ENCODE measurements around the gene MRPL53.

The MRPL53 gene

DNA sequence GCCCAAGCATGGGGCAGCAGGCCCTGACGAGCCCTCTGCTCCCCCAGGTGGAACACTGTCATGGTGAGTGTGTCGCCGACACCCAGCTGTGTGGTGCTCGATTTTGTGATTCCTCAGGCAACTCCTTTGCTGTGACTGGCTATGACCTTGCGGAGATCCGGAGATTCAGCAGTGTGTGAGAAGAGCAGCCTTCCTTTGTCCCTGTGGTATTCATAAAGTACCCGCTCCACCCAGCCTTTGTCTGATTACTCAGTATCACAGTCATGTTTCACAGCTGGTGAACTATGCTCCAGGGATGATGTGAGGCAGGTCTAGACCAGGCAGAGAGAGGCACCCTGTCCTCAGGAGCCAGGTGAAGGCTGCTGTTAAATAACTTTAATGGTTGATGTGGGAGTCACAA, 47.0 kb downstream of the MRPL53 start:
- DNase-seq (ENCODE audit: low spot score), result no peak

DNA sequence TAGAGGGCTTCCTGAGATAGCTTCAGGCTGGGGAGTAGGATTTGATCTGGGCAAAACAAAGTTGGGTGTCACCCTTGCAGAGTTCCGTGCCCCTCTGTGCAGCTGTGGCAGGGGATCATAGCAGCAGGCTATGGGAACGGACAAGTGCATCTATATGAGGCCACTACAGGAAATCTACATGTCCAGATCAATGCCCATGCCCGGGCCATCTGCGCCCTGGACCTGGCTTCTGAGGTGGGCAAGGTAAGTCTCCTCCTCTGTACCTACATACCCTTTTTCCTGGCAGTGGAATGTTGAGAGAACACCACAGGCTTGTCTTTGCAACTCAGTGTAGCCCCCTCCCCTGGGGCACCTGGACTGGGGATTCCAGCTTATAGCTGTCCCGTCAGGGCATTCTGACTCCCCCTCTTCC, 47.5 kb downstream of the MRPL53 start:
- no peak for DNase-seq (ENCODE audit: low spot score)

DNA sequence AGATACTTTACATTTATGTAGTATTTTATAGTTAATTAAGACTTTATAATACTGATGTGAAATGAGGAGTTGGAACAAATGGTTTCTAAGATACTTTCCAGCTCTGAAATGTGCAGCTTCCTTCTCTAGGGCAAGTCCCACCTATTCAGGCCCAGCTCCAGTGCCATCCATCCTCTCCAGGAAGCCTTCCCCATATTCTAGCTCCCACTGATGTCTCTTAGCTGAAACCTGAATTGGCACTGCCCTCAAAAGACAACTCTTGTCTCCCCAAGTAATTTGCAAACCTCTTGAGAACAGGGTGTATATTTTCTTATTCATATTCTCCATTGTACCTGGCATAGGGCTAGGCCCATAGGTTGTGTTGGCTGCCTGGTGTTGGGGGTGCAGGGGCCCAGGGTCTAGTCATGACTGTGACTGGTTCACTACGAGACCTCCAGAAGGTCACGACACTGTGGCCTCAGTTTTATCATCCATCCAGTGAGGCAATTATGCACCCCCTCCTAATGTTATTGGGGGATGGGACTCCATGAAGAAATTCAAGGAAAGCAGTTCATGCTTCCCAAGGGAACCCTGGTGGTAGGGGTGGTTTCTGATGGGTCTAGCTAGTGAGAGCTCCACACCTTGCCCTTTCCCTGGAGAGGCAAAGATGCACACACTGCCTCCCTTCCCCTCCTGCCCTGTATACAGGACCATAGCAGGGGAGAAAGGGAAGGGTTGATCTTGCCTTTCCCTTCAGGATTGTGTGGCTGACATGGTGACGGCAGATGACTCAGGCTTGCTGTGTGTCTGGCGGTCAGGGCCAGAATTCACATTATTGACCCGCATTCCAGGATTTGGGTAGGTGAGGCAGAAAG, 48.1 kb downstream of the MRPL53 start:
- DNase-seq (ENCODE audit: low spot score), result no peak

DNA sequence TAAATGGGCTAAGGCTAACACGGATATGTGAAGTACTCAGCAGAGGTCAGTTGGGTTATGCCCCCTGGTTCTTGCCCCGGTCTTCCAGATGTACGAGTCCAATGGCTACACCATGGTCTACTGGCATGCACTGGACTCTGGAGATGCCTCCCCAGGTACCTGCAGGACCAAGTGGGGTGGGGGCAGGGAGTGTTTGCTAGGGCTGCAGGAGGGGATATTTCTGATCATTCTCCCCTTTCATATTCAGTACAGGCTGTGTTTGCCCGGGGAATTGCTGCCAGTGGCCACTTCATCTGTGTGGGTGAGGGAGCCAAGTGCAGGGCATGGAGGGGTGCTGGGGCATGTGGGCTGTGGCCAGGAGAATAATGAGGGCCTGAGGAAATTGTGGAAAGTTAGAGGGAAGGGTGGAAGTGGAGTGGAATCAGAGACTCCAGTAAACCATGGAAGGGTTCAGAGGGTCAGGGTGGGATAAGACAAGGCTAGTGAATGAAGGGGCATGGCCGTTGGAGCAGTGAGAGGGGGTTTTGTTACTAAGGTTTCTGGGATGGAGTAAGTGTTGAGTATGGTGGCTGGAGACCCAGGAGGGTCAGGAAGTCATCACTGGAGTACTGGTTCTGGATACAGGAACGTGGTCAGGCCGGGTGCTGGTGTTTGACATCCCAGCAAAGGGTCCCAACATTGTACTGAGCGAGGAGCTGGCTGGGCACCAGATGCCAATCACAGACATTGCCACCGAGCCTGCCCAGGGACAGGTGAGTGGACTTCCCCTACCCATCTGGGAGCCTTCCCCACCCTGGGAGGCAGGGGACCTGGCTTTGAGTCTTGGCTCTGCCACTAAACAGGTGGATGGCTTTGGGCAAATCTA, 49.0 kb downstream of the MRPL53 start:
- no peak for DNase-seq (ENCODE audit: low spot score)

All from CD4-positive, alpha-beta T cell treated with Interleukin-15 for 4 hours (primary cell).